H9 (cell line): ENCODE results near the gene TANGO6. TPM values are rescaled to one million over a fixed set of nuclear protein-coding genes. Genes with fewer than 3 reads are reported as not detected.

ENCODE experiments used
- DNase-seq: peaks from one replicate; pipeline ENCODE4 v3.0.0-alpha.2; 2017
- H2AFZ ChIP-seq: one replicate; pipeline ENCODE4 v1.6.1; 2013; ENCODE audit warnings: mild to moderate bottlenecking, low read length, control low read depth, moderate library complexity
- H2AK5ac ChIP-seq: 2 replicates; pipeline ENCODE4 v1.6.1; 2013; ENCODE audit warnings: low read length, control low read depth, mixed read lengths; ENCODE audit not compliant: insufficient read length
- H2BK120ac ChIP-seq: one replicate; pipeline ENCODE4 v1.6.1; 2013; ENCODE audit warnings: low read depth, mild to moderate bottlenecking, low read length, control low read depth, inconsistent platforms; ENCODE audit not compliant: poor library complexity, severe bottlenecking
- H2BK12ac ChIP-seq: 2 replicates; pipeline ENCODE4 v1.6.1; 2013; ENCODE audit warnings: low read length, control low read depth, mixed read lengths, low read depth; ENCODE audit not compliant: insufficient read length
- H2BK15ac ChIP-seq: 2 replicates; pipeline ENCODE4 v1.6.1; 2013; ENCODE audit warnings: low read depth, low read length, control low read depth
- H2BK20ac ChIP-seq: one replicate; pipeline ENCODE4 v1.6.1; 2013; ENCODE audit warnings: low read depth, mild to moderate bottlenecking, low read length, control low read depth, inconsistent platforms; ENCODE audit not compliant: poor library complexity, severe bottlenecking
- H2BK5ac ChIP-seq: 2 replicates; pipeline ENCODE4 v1.6.1; 2013; ENCODE audit warnings: low read length, control low read depth, mixed read lengths; ENCODE audit not compliant: insufficient read length
- H3K14ac ChIP-seq: 2 replicates; pipeline ENCODE4 v1.6.1; 2013; ENCODE audit warnings: low read length, control low read depth; ENCODE audit not compliant: insufficient read depth
- H3K18ac ChIP-seq: 2 replicates; pipeline ENCODE4 v1.6.1; 2013; ENCODE audit warnings: low read depth, mild to moderate bottlenecking, mixed read lengths, low read length, control low read depth; ENCODE audit not compliant: insufficient read length
- H3K23ac ChIP-seq: 2 replicates; pipeline ENCODE4 v1.6.1; 2013; ENCODE audit warnings: low read length, control low read depth, mixed read lengths, low read depth; ENCODE audit not compliant: insufficient read length
- H3K23me2 ChIP-seq: 2 replicates; pipeline ENCODE4 v1.6.1; 2013; ENCODE audit warnings: low read depth, mild to moderate bottlenecking, mixed read lengths, low read length, control low read depth; ENCODE audit not compliant: insufficient read length, poor library complexity, severe bottlenecking
- H3K27ac ChIP-seq: 2 replicates; pipeline ENCODE4 v1.5.1; 2013; ENCODE audit warnings: low read length, control low read depth, mixed read lengths, low read depth; ENCODE audit not compliant: insufficient read length
- H3K27me3 ChIP-seq: 2 replicates; pipeline ENCODE4 v1.6.1; 2013; ENCODE audit warnings: low read length, control low read depth, inconsistent platforms; ENCODE audit not compliant: insufficient read depth
- H3K4ac ChIP-seq: 2 replicates; pipeline ENCODE4 v1.6.1; 2013; ENCODE audit warnings: low read depth, mild to moderate bottlenecking, control low read depth, inconsistent platforms, low read length, moderate library complexity
- H3K4me1 ChIP-seq: 2 replicates; pipeline ENCODE4 v1.6.1; 2013; ENCODE audit warnings: low read length, control low read depth, inconsistent platforms; ENCODE audit not compliant: insufficient read depth
- H3K4me2 ChIP-seq: 2 replicates; pipeline ENCODE4 v1.6.1; 2013; ENCODE audit warnings: low read length, control low read depth, mixed read lengths; ENCODE audit not compliant: insufficient read length, insufficient read depth
- H3K56ac ChIP-seq: 2 replicates; pipeline ENCODE4 v1.6.1; 2013; ENCODE audit warnings: low read depth, mild to moderate bottlenecking, mixed read lengths, low read length, control low read depth; ENCODE audit not compliant: insufficient read length
- H3K79me1 ChIP-seq: 2 replicates; pipeline ENCODE4 v1.6.1; 2013; ENCODE audit warnings: low read depth, mild to moderate bottlenecking, moderate library complexity, low read length, control low read depth, inconsistent platforms; ENCODE audit not compliant: insufficient read depth, poor library complexity, severe bottlenecking
- H3K79me2 ChIP-seq: 2 replicates; pipeline ENCODE4 v1.6.1; 2013; ENCODE audit warnings: low read length, control low read depth, inconsistent platforms; ENCODE audit not compliant: insufficient read depth
- H3K9ac ChIP-seq: 2 replicates; pipeline ENCODE4 v1.6.1; 2013; ENCODE audit warnings: low read length, control low read depth, mixed read lengths; ENCODE audit not compliant: insufficient read length; ENCODE audit errors: extremely low read depth
- H3K9me3 ChIP-seq: one replicate; pipeline ENCODE4 v1.6.1; 2013; ENCODE audit warnings: low read depth, low read length, inconsistent platforms; ENCODE audit not compliant: control insufficient read depth
- H3T11ph ChIP-seq: one replicate; pipeline ENCODE4 v1.6.1; 2013; ENCODE audit warnings: mild to moderate bottlenecking, low read length, control low read depth, inconsistent platforms
- H4K20me1 ChIP-seq: one replicate; pipeline ENCODE4 v1.6.1; 2013; ENCODE audit not compliant: control insufficient read depth, insufficient read length, insufficient read depth
- H4K5ac ChIP-seq: 2 replicates; pipeline ENCODE4 v1.6.1; 2013; ENCODE audit warnings: low read depth, mild to moderate bottlenecking, mixed read lengths, low read length, control low read depth; ENCODE audit not compliant: insufficient read length
- H4K8ac ChIP-seq: replicated peaks from 2 replicates; pipeline ENCODE4 v1.6.1; 2013; ENCODE audit warnings: low read length, control low read depth, mixed read lengths, low read depth; ENCODE audit not compliant: insufficient read length
- H4K91ac ChIP-seq: 2 replicates; pipeline ENCODE4 v1.6.1; 2013; ENCODE audit warnings: low read depth, mild to moderate bottlenecking, moderate library complexity, mixed read lengths, low read length, control low read depth; ENCODE audit not compliant: insufficient read length
- H3K27ac Mint-ChIP-seq, 3 experiments: 2 replicates in 2 of 3; 3 replicates in 1 of 3; pipeline ENCODE4 v1.8.0; 2020 to 2021; ENCODE audit warnings: mixed read lengths in 3 of 3, mild to moderate bottlenecking in 1 of 3, moderate library complexity in 1 of 3
- H3K27me3 Mint-ChIP-seq: 2 replicates; pipeline ENCODE4 v1.8.0; 2021; ENCODE audit warnings: low read depth, mild to moderate bottlenecking, moderate library complexity, mixed read lengths
- H3K36me3 Mint-ChIP-seq, 3 experiments: 2 replicates in 2 of 3; 3 replicates in 1 of 3; pipeline ENCODE4 v1.8.0; 2020 to 2021; ENCODE audit warnings: low read depth in 3 of 3, mixed read lengths in 3 of 3; ENCODE audit not compliant: insufficient read depth in 1 of 3
- H3K4me1 Mint-ChIP-seq, 2 experiments: 2 replicates each; pipeline ENCODE4 v1.8.0; 2020; ENCODE audit warnings: mixed read lengths in 2 of 2
- H3K4me3 Mint-ChIP-seq, 2 experiments: 2 replicates in 1 of 2; 3 replicates in 1 of 2; pipeline ENCODE4 v1.8.0; 2020 to 2021; ENCODE audit warnings: mild to moderate bottlenecking in 2 of 2, mixed read lengths in 2 of 2, moderate library complexity in 1 of 2
- H3K9me3 Mint-ChIP-seq, 2 experiments: 2 replicates in 1 of 2; 3 replicates in 1 of 2; pipeline ENCODE4 v1.8.0; 2020; ENCODE audit warnings: mild to moderate bottlenecking in 2 of 2, mixed read lengths in 2 of 2, moderate library complexity in 1 of 2
- CTCF ChIP-seq: fragments of 200-600 bp; sonication (generic); conservative IDR thresholded peaks from 3 replicates; pipeline ENCODE4 v1.8.0; 2021; ENCODE audit warnings: antibody characterized with exemption, mild to moderate bottlenecking
- WGBS: extraction: QIAGEN DNeasy Blood & Tissue Kit; methylation state at CpG from one replicate; pipeline ENCODE4 v1.1.7; 2013; ENCODE audit warnings: missing lambda C conversion rate, low lambda C conversion rate, mixed read lengths; ENCODE audit not compliant: insufficient read length; ENCODE audit errors: extremely low coverage; 5-methylcytosine and 5-hydroxymethylcytosine counted together
- total RNA-seq: library from RNA; stranded (reverse); gene quantifications from 2 replicates; pipeline ENCODE4 v1.2.1, GENCODE V29; 2021

Gene TANGO6
- total RNA-seq, 1 experiment from 2014 or later: 12.0 TPM

DNA sequence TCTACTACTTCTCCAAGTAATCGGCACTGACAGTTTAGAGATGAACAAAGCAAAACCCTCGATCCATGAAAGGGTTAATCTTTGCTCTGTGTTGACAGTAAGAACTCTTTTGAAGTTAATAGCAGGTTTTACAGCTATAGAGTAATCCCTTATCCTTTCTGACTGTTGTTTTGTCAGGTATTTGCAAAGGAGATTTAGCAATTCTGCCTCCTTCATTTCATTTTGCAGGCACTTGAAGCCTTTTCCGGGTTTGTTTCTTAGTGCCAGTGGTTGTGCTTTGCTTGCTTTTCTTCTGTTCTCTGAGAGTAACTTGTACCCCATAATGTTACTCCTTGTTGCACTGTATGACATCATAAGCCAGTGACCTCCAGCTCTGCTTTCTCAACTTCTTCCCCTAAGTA lies 64.5 kb downstream of the TANGO6 start:
- Mint-ChIP-seq H3K27ac (peak overlapping the region in 2 of 3 experiments; percentile 51 to 66; a peak in 3 of 7 replicates), H3K36me3 (peaks cover 0 to 11% (median 0%) of the 10 kb centered on the region in 3 experiments; a peak in 2 of 7 replicates), H3K4me1 (peaks cover 19 to 23% of the 10 kb centered on the region in 2 experiments), H3K4me3 (no peak overlapping the region), H3K9me3 (no peaks in the 10 kb centered on the region), H3K27me3 (no peaks in the 10 kb centered on the region)
- Histone ChIP-seq H3K79me2 (no peaks in the 10 kb centered on the region), H4K20me1 (no peaks in the 10 kb centered on the region), H3K9ac (no peak overlapping the region), H3K4me2 (no peak overlapping the region), H4K5ac (no peak overlapping the region), H2BK20ac (no peak overlapping the region), H2AK5ac (no peak overlapping the region), H3K27me3 (no peaks in the 10 kb centered on the region), H2AFZ (no peak overlapping the region), H3K18ac (no peak overlapping the region), H4K8ac (no peak overlapping the region), H3K56ac (no peak overlapping the region), H2BK120ac (no peak overlapping the region), H3K4me1 (no peaks in the 10 kb centered on the region), H2BK15ac (no peak overlapping the region), H3K23ac (no peak overlapping the region), H3T11ph (no peak overlapping the region), H3K9me3 (no peaks in the 10 kb centered on the region), H2BK12ac (no peak overlapping the region), H2BK5ac (no peak overlapping the region), H4K91ac (no peak overlapping the region), H3K79me1 (no peaks in the 10 kb centered on the region), H3K14ac (no peak overlapping the region), H3K23me2 (no peaks in the 10 kb centered on the region), H3K4ac (no peak overlapping the region), H3K27ac (no peak overlapping the region)
- DNase-seq: no peak
- TF ChIP-seq CTCF: no peak
- no CpG with 5 or more reads among the region's 3 CpGs for WGBS
